ENCODE results near the gene SHF. TPM values are rescaled to one million over a fixed set of nuclear protein-coding genes. Genes with fewer than 3 reads are reported as not detected.
A peak's percentile ranks its signal among the peaks of the same experiment; 100 is the strongest.

SHF gene
- total and polyA plus RNA-seq, 2 donors (not counting 1 experiment from before 2014, with no cell fraction given) = 1.6 to 15.4 TPM

GRCh38 chr15:45197512-45197911 is 9.7 kb upstream of the SHF start:
- no peaks in the 10 kb centered on the region for H3K9me3 Mint-ChIP-seq (ENCODE audit: insufficient read depth)
- H3K27me3 Mint-ChIP-seq = no peaks in the 10 kb centered on the region
- no peaks in the 10 kb centered on the region for H3K27me3 ChIP-seq (replicated peaks in 1 of 4; ENCODE audit: control extremely low read depth in 1 of 4, control insufficient read depth in 3 of 4, insufficient read depth in 4 of 4, low read length in 3 of 4)
- no peaks in the 10 kb centered on the region for H4K20me1 ChIP-seq (ENCODE audit: control insufficient read depth, insufficient read depth, low read length, poor library complexity, severe bottlenecking)
- no peak overlapping the region for H2AFZ ChIP-seq (ENCODE audit: insufficient read depth, low read depth, low read length, poor library complexity, severe bottlenecking)
- no peak overlapping the region for H3K27ac ChIP-seq (ENCODE audit: low read length in 2 of 2)
- peaks cover 10% of the 10 kb centered on the region for H3K4me1 Mint-ChIP-seq
- no peak for ATAC-seq (ENCODE audit: low read depth)
- H3K4me3 Mint-ChIP-seq = peak overlapping the region; percentile 73
- H3K4me3 ChIP-seq (ENCODE audit: control extremely low read depth in 1 of 5, extremely low read depth in 1 of 5, insufficient read depth in 1 of 5, low read depth in 2 of 5, low read length in 4 of 5) = peak overlapping the region in 1 of 5 experiments; percentile 95
- H3K36me3 ChIP-seq (replicated peaks in 1 of 2; ENCODE audit: control extremely low read depth in 1 of 2, control insufficient read depth in 1 of 2, extremely low read depth in 1 of 2, insufficient read depth in 2 of 2, low read length in 1 of 2) = no peaks in the 10 kb centered on the region
- intact Hi-C loops (cut with micrococcal nuclease) = loop anchor here (5.0 to 10.0 kb wide), 2 partner anchors 83 to 470 kb away; partner anchors contain the start of genes DUOX2 and DUOXA2
- H3K4me1 ChIP-seq (ENCODE audit: control insufficient read depth in 2 of 2, insufficient read depth in 2 of 2, low read length in 2 of 2) = peaks cover 11 to 18% of the 10 kb centered on the region in 2 donors
- no peak overlapping the region for H3K27ac Mint-ChIP-seq
- peak; percentile 27 for DNase-seq
- no peak overlapping the region for H3K9ac ChIP-seq (ENCODE audit: low read length)
- H3K4me2 ChIP-seq (replicated peaks; ENCODE audit: low read depth, low read length, poor library complexity, severe bottlenecking) = peak overlapping the region; percentile 91
- no peaks in the 10 kb centered on the region for H3K9me3 ChIP-seq (ENCODE audit: control extremely low read depth in 1 of 3, control insufficient read depth in 2 of 3, insufficient read depth in 1 of 3, low read length in 2 of 3)
- POLR2A ChIA-PET = interaction anchor here (0.7 to 4.4 kb wide), 4 partner anchors 10 to 194 kb away, joined by 4 to 48 read pairs (median 18); partner anchors contain the start of gene SHF
- H3K79me2 ChIP-seq (ENCODE audit: control insufficient read depth, insufficient read depth, low read length) = no peaks in the 10 kb centered on the region
- TF ChIP-seq EZH2 (IDR thresholded peaks at IDR 0.05; ENCODE audit: borderline replicate concordance, insufficient read depth, low read depth, low read length, poor library complexity, severe bottlenecking) = no peak
- no peak for TF ChIP-seq CTCF (IDR thresholded peaks at IDR 0.05)
- CTCF ChIA-PET = interaction anchor here (0.7 to 9.2 kb wide), 8 partner anchors 8 to 661 kb away, joined by 3 to 79 read pairs (median 6); partner anchors contain the start of genes EIF3J and SHF
- no CpG with 5 or more reads among the region's 3 CpGs for WGBS (ENCODE audit: insufficient coverage)

DNA sequence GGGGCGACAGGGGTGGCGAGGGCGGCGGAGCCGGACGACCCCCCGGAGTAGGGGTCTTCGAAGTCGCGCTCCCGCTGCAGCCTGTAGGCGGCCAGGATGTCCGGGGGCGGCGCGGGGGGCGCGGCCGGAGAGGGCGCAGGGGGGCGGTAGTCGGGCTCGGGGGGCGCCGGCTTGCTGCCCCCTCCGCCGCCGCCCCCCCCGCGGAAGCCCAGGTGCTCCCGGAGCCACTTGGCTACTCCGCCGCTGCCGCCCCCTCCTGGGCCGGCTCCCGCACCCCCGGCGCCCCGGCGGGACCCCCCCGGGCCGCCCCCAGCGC is 230 bp downstream of the SHF start:
- no peak overlapping the region for H3K27ac Mint-ChIP-seq
- H3K4me3 Mint-ChIP-seq = peak overlapping the region; percentile 91
- CTCF ChIA-PET = interaction anchor here (1.0 to 4.7 kb wide), 6 partner anchors 9 to 61 kb away, joined by 3 to 23 read pairs (median 4); no protein-coding TSS in a partner anchor
- Histone ChIP-seq H3K27me3 (replicated peaks in 1 of 4; ENCODE audit: control extremely low read depth in 1 of 4, control insufficient read depth in 3 of 4, insufficient read depth in 4 of 4, low read length in 3 of 4) (no peaks in the 10 kb centered on the region), H3K4me3 (ENCODE audit: control extremely low read depth in 1 of 5, extremely low read depth in 1 of 5, insufficient read depth in 1 of 5, low read depth in 2 of 5, low read length in 4 of 5) (peak overlapping the region in 4 of 5 experiments; percentile 29 to 65 (median 58)), H3K79me2 (ENCODE audit: control insufficient read depth, insufficient read depth, low read length) (no peaks in the 10 kb centered on the region), H4K20me1 (ENCODE audit: control insufficient read depth, insufficient read depth, low read length, poor library complexity, severe bottlenecking) (no peaks in the 10 kb centered on the region), H3K9me3 (ENCODE audit: control extremely low read depth in 1 of 3, control insufficient read depth in 2 of 3, insufficient read depth in 1 of 3, low read length in 2 of 3) (peaks cover 0 to 3% (median 0%) of the 10 kb centered on the region in 3 donors), H2AFZ (ENCODE audit: insufficient read depth, low read depth, low read length, poor library complexity, severe bottlenecking) (peak overlapping the region; percentile 77), H3K4me1 (ENCODE audit: control insufficient read depth in 2 of 2, insufficient read depth in 2 of 2, low read length in 2 of 2) (peaks cover 0 to 15% of the 10 kb centered on the region in 2 donors), H3K27ac (ENCODE audit: low read length in 2 of 2) (no peak overlapping the region), H3K9ac (ENCODE audit: low read length) (peak overlapping the region; percentile 61), H3K36me3 (replicated peaks in 1 of 2; ENCODE audit: control extremely low read depth in 1 of 2, control insufficient read depth in 1 of 2, extremely low read depth in 1 of 2, insufficient read depth in 2 of 2, low read length in 1 of 2) (no peaks in the 10 kb centered on the region), H3K4me2 (replicated peaks; ENCODE audit: low read depth, low read length, poor library complexity, severe bottlenecking) (peak overlapping the region; percentile 99)
- WGBS (ENCODE audit: insufficient coverage) = 0% methylated on average over 32 of the region's 43 CpGs
- ATAC-seq (ENCODE audit: low read depth) (no peak), DNase-seq (no peak)
- peaks cover 20% of the 10 kb centered on the region for H3K4me1 Mint-ChIP-seq
- intact Hi-C loops (cut with micrococcal nuclease) = loop anchor here (1.0 to 5.0 kb wide), 2 partner anchors 20 to 165 kb away; partner anchors contain the start of gene SORD
- POLR2A ChIA-PET = interaction anchor here (0.7 to 4.1 kb wide), 4 partner anchors 12 to 215 kb away, joined by 4 to 48 read pairs (median 4); a partner anchor contains a TSS
- no peaks in the 10 kb centered on the region for H3K9me3 Mint-ChIP-seq (ENCODE audit: insufficient read depth)
- peaks cover 7% of the 10 kb centered on the region for H3K27me3 Mint-ChIP-seq
- TF ChIP-seq CTCF (IDR thresholded peaks at IDR 0.05) (peak; percentile 8), EZH2 (IDR thresholded peaks at IDR 0.05; ENCODE audit: borderline replicate concordance, insufficient read depth, low read depth, low read length, poor library complexity, severe bottlenecking) (no peak)

All from B cell (primary cell).